SK-N-SH (cell line): ENCODE data around the gene RNU6-9.

ENCODE experiments used
- EP300 ChIP-seq, 2 experiments: IDR thresholded peaks; 2 replicates each; pipeline versions ENCODE4 v1.4.0 to v1.6.1; 2012; ENCODE audit warnings: borderline replicate concordance in 1 of 2, low read depth in 1 of 2, low read length in 1 of 2
- NFIC ChIP-seq: IDR thresholded peaks from 2 replicates; pipeline ENCODE4 v1.4.0; 2012; ENCODE audit warnings: borderline replicate concordance
- RAD21 ChIP-seq: IDR thresholded peaks from 2 replicates; pipeline ENCODE4 v1.6.1; 2012; ENCODE audit warnings: mild to moderate bottlenecking, low read length
- SIN3A ChIP-seq: IDR thresholded peaks from 2 replicates; pipeline ENCODE4 v1.6.1; 2012; ENCODE audit warnings: low read depth, mild to moderate bottlenecking, low read length, moderate library complexity, borderline replicate concordance
- TAF1 ChIP-seq: IDR thresholded peaks from 2 replicates; pipeline ENCODE4 v1.6.1; 2012; ENCODE audit warnings: low read depth, mild to moderate bottlenecking, low read length, moderate library complexity, borderline replicate concordance
- TF ChIP-seq, protein P1 (sequence below): fragments of 200-600 bp; sonication (generic); IDR thresholded peaks from 2 replicates; pipeline ENCODE4 v1.6.1; 2017; ENCODE audit warnings: antibody characterized with exemption, mild to moderate bottlenecking, moderate library complexity

DNA sequence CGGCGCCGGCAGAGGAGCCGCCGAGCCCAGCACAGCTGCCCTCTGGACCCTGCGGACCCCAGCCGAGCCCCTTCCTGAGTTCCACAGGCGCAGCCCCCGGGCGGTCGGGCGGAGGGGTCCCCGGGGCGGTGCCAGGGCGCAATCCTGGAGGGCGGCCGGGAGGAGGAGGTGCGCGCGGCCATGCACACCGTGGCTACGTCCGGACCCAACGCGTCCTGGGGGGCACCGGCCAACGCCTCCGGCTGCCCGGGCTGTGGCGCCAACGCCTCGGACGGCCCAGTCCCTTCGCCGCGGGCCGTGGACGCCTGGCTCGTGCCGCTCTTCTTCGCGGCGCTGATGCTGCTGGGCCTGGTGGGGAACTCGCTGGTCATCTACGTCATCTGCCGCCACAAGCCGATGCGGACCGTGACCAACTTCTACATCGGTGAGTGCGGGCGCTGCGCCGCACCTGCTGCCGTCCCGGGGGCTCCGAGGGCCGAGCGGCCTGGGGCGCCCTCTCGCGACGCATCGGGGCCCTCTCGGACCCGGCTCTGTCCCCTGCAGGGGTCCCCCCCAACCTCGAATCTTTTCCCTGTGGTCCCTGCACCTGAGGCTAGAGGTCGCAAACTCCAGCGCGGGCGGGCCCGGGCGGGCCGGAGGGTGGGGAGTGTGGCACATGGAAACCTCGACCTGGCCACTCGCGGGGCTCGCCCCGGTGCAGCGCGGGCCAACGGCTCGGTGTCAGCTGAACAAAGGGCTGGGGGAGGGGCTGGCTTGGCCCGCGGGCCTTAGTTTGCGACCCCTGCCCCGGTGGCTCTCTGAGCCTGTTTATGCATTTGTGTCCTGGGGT, 24.3 kb downstream of the RNU6-9 start, which contains the start of gene KISS1R:
- no peak for TF ChIP-seq SIN3A
- no peak for TF ChIP-seq EP300 (IDR thresholded peaks at IDR 0.05; ENCODE audit: borderline replicate concordance in 1 of 2, low read depth in 1 of 2, low read length in 1 of 2)
- peak; percentile 64 for TF ChIP-seq RAD21
- TF ChIP-seq NFIC = no peak
- TF ChIP-seq, protein P1, sequence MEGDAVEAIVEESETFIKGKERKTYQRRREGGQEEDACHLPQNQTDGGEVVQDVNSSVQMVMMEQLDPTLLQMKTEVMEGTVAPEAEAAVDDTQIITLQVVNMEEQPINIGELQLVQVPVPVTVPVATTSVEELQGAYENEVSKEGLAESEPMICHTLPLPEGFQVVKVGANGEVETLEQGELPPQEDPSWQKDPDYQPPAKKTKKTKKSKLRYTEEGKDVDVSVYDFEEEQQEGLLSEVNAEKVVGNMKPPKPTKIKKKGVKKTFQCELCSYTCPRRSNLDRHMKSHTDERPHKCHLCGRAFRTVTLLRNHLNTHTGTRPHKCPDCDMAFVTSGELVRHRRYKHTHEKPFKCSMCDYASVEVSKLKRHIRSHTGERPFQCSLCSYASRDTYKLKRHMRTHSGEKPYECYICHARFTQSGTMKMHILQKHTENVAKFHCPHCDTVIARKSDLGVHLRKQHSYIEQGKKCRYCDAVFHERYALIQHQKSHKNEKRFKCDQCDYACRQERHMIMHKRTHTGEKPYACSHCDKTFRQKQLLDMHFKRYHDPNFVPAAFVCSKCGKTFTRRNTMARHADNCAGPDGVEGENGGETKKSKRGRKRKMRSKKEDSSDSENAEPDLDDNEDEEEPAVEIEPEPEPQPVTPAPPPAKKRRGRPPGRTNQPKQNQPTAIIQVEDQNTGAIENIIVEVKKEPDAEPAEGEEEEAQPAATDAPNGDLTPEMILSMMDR = peak; percentile 53
- no peak for TF ChIP-seq TAF1
